WTC11 (cell line): ENCODE data around the gene GNG14. TPM values are rescaled to one million over a fixed set of nuclear protein-coding genes. Genes with fewer than 3 reads are reported as not detected.

Experiments
- ATAC-seq: fragments of 200-7000 bp; cut with Tn5 transposase; 2 replicates; pipeline ENCODE4 v1.10.0; 2021; ENCODE audit warnings: mild to moderate bottlenecking, moderate library complexity
- CTCF ChIA-PET: fragments of 300-600 bp; sonication (Branson Sonifier 250); formaldehyde crosslinking; loops from one replicate; lab custom pipeline; 2021; ENCODE audit warnings: antibody characterized with exemption; lab: Charles Lee
- POLR2A ChIA-PET: fragments of 350-600 bp; sonication (Branson Sonifier 250); formaldehyde crosslinking; loops from one replicate; lab custom pipeline; 2021; ENCODE audit warnings: antibody characterized with exemption; lab: Charles Lee
- DNase-seq: peaks from one replicate; pipeline ENCODE4 v3.0.0; 2021; ENCODE audit warnings: low spot score
- H3K27ac Mint-ChIP-seq: 2 replicates; pipeline ENCODE4 v1.8.0; 2021; ENCODE audit warnings: mixed read lengths
- H3K27me3 Mint-ChIP-seq: 2 replicates; pipeline ENCODE4 v1.8.0; 2021; ENCODE audit warnings: low read depth, mild to moderate bottlenecking, moderate library complexity, mixed read lengths
- H3K36me3 Mint-ChIP-seq: 2 replicates; pipeline ENCODE4 v1.8.0; 2021; ENCODE audit warnings: mixed read lengths
- H3K4me1 Mint-ChIP-seq: 2 replicates; pipeline ENCODE4 v1.8.0; 2022; ENCODE audit warnings: mixed read lengths
- H3K4me3 Mint-ChIP-seq: 2 replicates; pipeline ENCODE4 v1.8.0; 2021; ENCODE audit warnings: mild to moderate bottlenecking, moderate library complexity, mixed read lengths
- H3K9me3 Mint-ChIP-seq: 2 replicates; pipeline ENCODE4 v1.8.0; 2021; ENCODE audit warnings: mixed read lengths
- AR ChIP-seq: fragments of 250-450 bp; sonication (Bioruptor Pico); IDR thresholded peaks from 2 replicates; pipeline ENCODE4 v1.9.0; 2021; ENCODE audit warnings: mild to moderate bottlenecking
- ATF2 ChIP-seq: sonication (generic); formaldehyde crosslinking; IDR thresholded peaks from 2 replicates; pipeline ENCODE4 v1.8.1; 2022; ENCODE audit warnings: low read depth, missing genetic modification reagents, borderline replicate concordance
- E2F1 ChIP-seq: sonication (generic); formaldehyde crosslinking; IDR thresholded peaks from 2 replicates; pipeline ENCODE4 v1.8.0; 2022; ENCODE audit warnings: mild to moderate bottlenecking, missing genetic modification reagents
- FOXJ3 ChIP-seq: sonication (generic); formaldehyde crosslinking; IDR thresholded peaks from 2 replicates; pipeline ENCODE4 v1.9.0; 2021; ENCODE audit warnings: missing genetic modification reagents, mild to moderate bottlenecking, borderline replicate concordance
- FOXK1 ChIP-seq: sonication (generic); formaldehyde crosslinking; IDR thresholded peaks from 2 replicates; pipeline ENCODE4 v1.8.0; 2022; ENCODE audit warnings: mild to moderate bottlenecking, moderate library complexity, missing genetic modification reagents
- GABPB1 ChIP-seq: sonication (generic); formaldehyde crosslinking; IDR thresholded peaks from 2 replicates; pipeline ENCODE4 v1.8.1; 2023; ENCODE audit warnings: mild to moderate bottlenecking, missing genetic modification reagents
- HMGXB4 ChIP-seq: sonication (generic); formaldehyde crosslinking; IDR thresholded peaks from 2 replicates; pipeline ENCODE4 v1.8.1; 2023; ENCODE audit warnings: mild to moderate bottlenecking, moderate library complexity, missing genetic modification reagents
- KAT7 ChIP-seq: sonication (generic); formaldehyde crosslinking; IDR thresholded peaks from 2 replicates; pipeline ENCODE4 v1.8.1; 2023; ENCODE audit warnings: missing genetic modification reagents, mild to moderate bottlenecking, borderline replicate concordance
- MXD4 ChIP-seq: fragments of 250-450 bp; sonication (Bioruptor Pico); IDR thresholded peaks from 2 replicates; pipeline ENCODE4 v1.8.0; 2021; ENCODE audit warnings: mild to moderate bottlenecking, moderate library complexity, borderline replicate concordance
- PRRX2 ChIP-seq: fragments of 250-450 bp; sonication (Bioruptor Pico); IDR thresholded peaks from 2 replicates; pipeline ENCODE4 v1.8.0; 2021; ENCODE audit warnings: mild to moderate bottlenecking
- RORB ChIP-seq: fragments of 250-450 bp; sonication (Bioruptor Pico); IDR thresholded peaks from 2 replicates; pipeline ENCODE4 v1.9.0; 2021; ENCODE audit warnings: mild to moderate bottlenecking
- SMAD3 ChIP-seq: sonication (generic); formaldehyde crosslinking; IDR thresholded peaks from 2 replicates; pipeline ENCODE4 v1.8.0; 2022; ENCODE audit warnings: missing genetic modification reagents, mild to moderate bottlenecking, borderline replicate concordance
- SMAD4 ChIP-seq: sonication (generic); formaldehyde crosslinking; IDR thresholded peaks from 2 replicates; pipeline ENCODE4 v1.8.0; 2022; ENCODE audit warnings: mild to moderate bottlenecking, missing genetic modification reagents
- SOX15 ChIP-seq: fragments of 250-450 bp; sonication (Bioruptor Pico); IDR thresholded peaks from 2 replicates; pipeline ENCODE4 v1.9.0; 2021; ENCODE audit warnings: mild to moderate bottlenecking
- TCF7 ChIP-seq: sonication (generic); formaldehyde crosslinking; IDR thresholded peaks from 2 replicates; pipeline ENCODE4 v1.8.0; 2022; ENCODE audit warnings: mild to moderate bottlenecking, low read depth, missing genetic modification reagents, moderate library complexity
- TEAD1 ChIP-seq: sonication (generic); formaldehyde crosslinking; IDR thresholded peaks from 2 replicates; pipeline ENCODE4 v1.8.0; 2022; ENCODE audit warnings: mild to moderate bottlenecking, missing genetic modification reagents
- ZNF219 ChIP-seq: sonication (generic); formaldehyde crosslinking; IDR thresholded peaks from 2 replicates; pipeline ENCODE4 v1.8.0; 2023; ENCODE audit warnings: missing genetic modification reagents, mild to moderate bottlenecking, borderline replicate concordance
- ZNF423 ChIP-seq: fragments of 250-450 bp; sonication (Bioruptor Pico); IDR thresholded peaks from 2 replicates; pipeline ENCODE4 v2.1.2; 2022; ENCODE audit warnings: mild to moderate bottlenecking, moderate library complexity
- ZNF425 ChIP-seq: fragments of 250-450 bp; sonication (Bioruptor Pico); conservative IDR thresholded peaks from 2 replicates; pipeline ENCODE4 v1.9.0; 2021; ENCODE audit warnings: mild to moderate bottlenecking
- ZNF512 ChIP-seq: sonication (generic); formaldehyde crosslinking; IDR thresholded peaks from 2 replicates; pipeline ENCODE4 v1.8.1; 2022; ENCODE audit warnings: missing genetic modification reagents, borderline replicate concordance
- total RNA-seq: library from RNA; stranded (reverse); gene quantifications from 3 replicates; pipeline ENCODE4 v1.2.3, GENCODE V29; 2021

The GNG14 gene
- total RNA-seq, 1 experiment from 2014 or later = not detected

GRCh38 chr19:12681074-12681987 lies 6.5 kb upstream of the GNG14 start, which contains the start of gene DHPS (continued):
- TF ChIP-seq HMGXB4 (CRISPR knock-in tag) (0 out of 2 replicates have a peak, but pooled peaks have one; percentile 38), KAT7 (CRISPR knock-in tag) (0 out of 2 replicates have a peak, but pooled peaks have one; percentile 68), ZNF219 (CRISPR knock-in tag) (peak; percentile 47; the same call in 1 of the 2 replicates), SMAD3 (no peak), GABPB1 (no peak), AR (CRISPR knock-in tag) (peak; percentile 67; the same call in 1 of the 2 replicates), E2F1 (CRISPR knock-in tag) (no peak), FOXK1 (CRISPR knock-in tag) (peak; percentile 77), FOXJ3 (CRISPR knock-in tag) (no peak), ZNF423 (CRISPR knock-in tag) (0 out of 2 replicates have a peak, but pooled peaks have one; percentile 5), TEAD1 (CRISPR knock-in tag) (peak; percentile 42; the same call in 1 of the 2 replicates), RORB (CRISPR knock-in tag) (no peak), SMAD4 (0 out of 2 replicates have a peak, but pooled peaks have one; percentile 23)

GRCh38 chr19:12685831-12686230 lies 2.0 kb upstream of the GNG14 start:
- DNase-seq (no peak), ATAC-seq (no peak)
- Mint-ChIP-seq H3K36me3 (peaks cover 4% of the 10 kb centered on the region), H3K4me1 (peaks cover 4% of the 10 kb centered on the region; the same call in 1 of the 2 replicates), H3K27me3 (no peaks in the 10 kb centered on the region), H3K4me3 (no peak overlapping the region), H3K27ac (no peak overlapping the region), H3K9me3 (no peaks in the 10 kb centered on the region)
- ChIA-PET POLR2A (no interaction called here), CTCF (interaction anchor here (0.7 to 1.9 kb wide), 3 partner anchors 13 to 280 kb away, joined by 3 to 6 read pairs (median 3); no protein-coding TSS in a partner anchor)
- TF ChIP-seq TCF7 = no peak
- no peak for TF ChIP-seq ZNF425 (CRISPR knock-in tag)
- TF ChIP-seq MXD4 (CRISPR knock-in tag) = no peak
- TF ChIP-seq ZNF512 (CRISPR knock-in tag) = no peak
- TF ChIP-seq SOX15 = no peak
- TF ChIP-seq AR (CRISPR knock-in tag) = no peak
- TF ChIP-seq ATF2 (CRISPR knock-in tag) = no peak
- TF ChIP-seq PRRX2 = no peak
